MM.1S (cell line): ENCODE measurements around the gene FARP2.

ENCODE experiments used
- EZH2 ChIP-seq: fragments of 300-600 bp; sonication (generic); optimal IDR thresholded peaks from 2 replicates; pipeline ENCODE3; 2017; ENCODE audit warnings: low read depth, mild to moderate bottlenecking, antibody characterized with exemption, low read length, mixed read lengths
- EZH2phosphoT487 ChIP-seq: fragments of 300-600 bp; sonication (generic); IDR thresholded peaks from 2 replicates; pipeline ENCODE4 v1.6.1; 2018; ENCODE audit warnings: antibody characterized with exemption, low read length
- TF ChIP-seq, protein P1 (sequence below): fragments of 300-600 bp; sonication (generic); IDR thresholded peaks from 2 replicates; pipeline ENCODE4 v1.5.1; 2016; ENCODE audit warnings: antibody characterized with exemption, low read length, mixed read lengths

DNA sequence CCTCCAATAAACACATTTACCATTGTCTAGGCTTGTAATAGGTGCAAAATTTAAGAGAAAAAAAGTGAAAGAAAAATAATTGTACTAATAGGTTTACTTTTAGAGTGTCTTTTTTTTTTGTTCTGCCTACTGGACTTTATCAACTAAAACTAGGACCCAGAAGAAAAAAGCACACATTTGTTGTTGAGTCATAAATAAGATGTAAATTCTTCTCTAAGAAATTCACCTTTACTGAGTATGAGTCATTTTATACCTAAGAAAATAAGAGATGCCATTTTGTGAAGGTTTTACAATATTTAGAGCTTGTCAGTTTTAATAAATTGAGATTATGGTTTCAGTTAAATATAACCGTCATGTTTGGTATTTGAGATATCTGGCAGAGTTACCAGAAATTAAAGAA lies 19.2 kb downstream of the FARP2 start:
- TF ChIP-seq, protein P1, sequence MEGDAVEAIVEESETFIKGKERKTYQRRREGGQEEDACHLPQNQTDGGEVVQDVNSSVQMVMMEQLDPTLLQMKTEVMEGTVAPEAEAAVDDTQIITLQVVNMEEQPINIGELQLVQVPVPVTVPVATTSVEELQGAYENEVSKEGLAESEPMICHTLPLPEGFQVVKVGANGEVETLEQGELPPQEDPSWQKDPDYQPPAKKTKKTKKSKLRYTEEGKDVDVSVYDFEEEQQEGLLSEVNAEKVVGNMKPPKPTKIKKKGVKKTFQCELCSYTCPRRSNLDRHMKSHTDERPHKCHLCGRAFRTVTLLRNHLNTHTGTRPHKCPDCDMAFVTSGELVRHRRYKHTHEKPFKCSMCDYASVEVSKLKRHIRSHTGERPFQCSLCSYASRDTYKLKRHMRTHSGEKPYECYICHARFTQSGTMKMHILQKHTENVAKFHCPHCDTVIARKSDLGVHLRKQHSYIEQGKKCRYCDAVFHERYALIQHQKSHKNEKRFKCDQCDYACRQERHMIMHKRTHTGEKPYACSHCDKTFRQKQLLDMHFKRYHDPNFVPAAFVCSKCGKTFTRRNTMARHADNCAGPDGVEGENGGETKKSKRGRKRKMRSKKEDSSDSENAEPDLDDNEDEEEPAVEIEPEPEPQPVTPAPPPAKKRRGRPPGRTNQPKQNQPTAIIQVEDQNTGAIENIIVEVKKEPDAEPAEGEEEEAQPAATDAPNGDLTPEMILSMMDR, result no peak
- no peak for TF ChIP-seq EZH2
- TF ChIP-seq EZH2phosphoT487, result no peak
